PC-3 (cell line): ENCODE data around the gene TCF12.

Source experiments
- EZH2 ChIP-seq: fragments of 300-600 bp; sonication (generic); IDR thresholded peaks from one replicate; pipeline ENCODE4 v1.6.1; 2017; ENCODE audit warnings: antibody characterized with exemption, mild to moderate bottlenecking, low read length; ENCODE audit not compliant: unreplicated experiment
- EZH2phosphoT487 ChIP-seq: fragments of 300-600 bp; sonication (generic); IDR thresholded peaks from 2 replicates; pipeline ENCODE4 v1.6.1; 2018; ENCODE audit warnings: mild to moderate bottlenecking, antibody characterized with exemption, low read length, borderline replicate concordance
- TF ChIP-seq, protein P1 (sequence below): fragments of 300-600 bp; sonication (generic); conservative IDR thresholded peaks from 2 replicates; pipeline ENCODE4 v1.5.1; 2017; ENCODE audit warnings: antibody characterized with exemption, low read depth, mild to moderate bottlenecking, low read length

- TF ChIP-seq, protein P1, sequence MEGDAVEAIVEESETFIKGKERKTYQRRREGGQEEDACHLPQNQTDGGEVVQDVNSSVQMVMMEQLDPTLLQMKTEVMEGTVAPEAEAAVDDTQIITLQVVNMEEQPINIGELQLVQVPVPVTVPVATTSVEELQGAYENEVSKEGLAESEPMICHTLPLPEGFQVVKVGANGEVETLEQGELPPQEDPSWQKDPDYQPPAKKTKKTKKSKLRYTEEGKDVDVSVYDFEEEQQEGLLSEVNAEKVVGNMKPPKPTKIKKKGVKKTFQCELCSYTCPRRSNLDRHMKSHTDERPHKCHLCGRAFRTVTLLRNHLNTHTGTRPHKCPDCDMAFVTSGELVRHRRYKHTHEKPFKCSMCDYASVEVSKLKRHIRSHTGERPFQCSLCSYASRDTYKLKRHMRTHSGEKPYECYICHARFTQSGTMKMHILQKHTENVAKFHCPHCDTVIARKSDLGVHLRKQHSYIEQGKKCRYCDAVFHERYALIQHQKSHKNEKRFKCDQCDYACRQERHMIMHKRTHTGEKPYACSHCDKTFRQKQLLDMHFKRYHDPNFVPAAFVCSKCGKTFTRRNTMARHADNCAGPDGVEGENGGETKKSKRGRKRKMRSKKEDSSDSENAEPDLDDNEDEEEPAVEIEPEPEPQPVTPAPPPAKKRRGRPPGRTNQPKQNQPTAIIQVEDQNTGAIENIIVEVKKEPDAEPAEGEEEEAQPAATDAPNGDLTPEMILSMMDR = no peak
- no peak for TF ChIP-seq EZH2
- TF ChIP-seq EZH2phosphoT487 = no peak
Observed at GRCh38 chr15:57193161-57193560, 274.7 kb downstream of the TCF12 start.
